ENCODE data around the gene ANGPTL8. TPM values are rescaled to one million over a fixed set of nuclear protein-coding genes. Genes with fewer than 3 reads are reported as not detected.
A peak's percentile ranks its signal among the peaks of the same experiment; 100 is the strongest.

The ANGPTL8 gene
- total and polyA plus RNA-seq, 2 of the 13 experiments (the other 11 are each of a cell fraction or from before 2014, with no cell fraction given) = 27.3 to 243 TPM

GRCh38 chr19:11261971-11262839 is 22.8 kb downstream of the ANGPTL8 start, which contains the start of gene DOCK6 (continued):
- TF ChIP-seq, protein P1, sequence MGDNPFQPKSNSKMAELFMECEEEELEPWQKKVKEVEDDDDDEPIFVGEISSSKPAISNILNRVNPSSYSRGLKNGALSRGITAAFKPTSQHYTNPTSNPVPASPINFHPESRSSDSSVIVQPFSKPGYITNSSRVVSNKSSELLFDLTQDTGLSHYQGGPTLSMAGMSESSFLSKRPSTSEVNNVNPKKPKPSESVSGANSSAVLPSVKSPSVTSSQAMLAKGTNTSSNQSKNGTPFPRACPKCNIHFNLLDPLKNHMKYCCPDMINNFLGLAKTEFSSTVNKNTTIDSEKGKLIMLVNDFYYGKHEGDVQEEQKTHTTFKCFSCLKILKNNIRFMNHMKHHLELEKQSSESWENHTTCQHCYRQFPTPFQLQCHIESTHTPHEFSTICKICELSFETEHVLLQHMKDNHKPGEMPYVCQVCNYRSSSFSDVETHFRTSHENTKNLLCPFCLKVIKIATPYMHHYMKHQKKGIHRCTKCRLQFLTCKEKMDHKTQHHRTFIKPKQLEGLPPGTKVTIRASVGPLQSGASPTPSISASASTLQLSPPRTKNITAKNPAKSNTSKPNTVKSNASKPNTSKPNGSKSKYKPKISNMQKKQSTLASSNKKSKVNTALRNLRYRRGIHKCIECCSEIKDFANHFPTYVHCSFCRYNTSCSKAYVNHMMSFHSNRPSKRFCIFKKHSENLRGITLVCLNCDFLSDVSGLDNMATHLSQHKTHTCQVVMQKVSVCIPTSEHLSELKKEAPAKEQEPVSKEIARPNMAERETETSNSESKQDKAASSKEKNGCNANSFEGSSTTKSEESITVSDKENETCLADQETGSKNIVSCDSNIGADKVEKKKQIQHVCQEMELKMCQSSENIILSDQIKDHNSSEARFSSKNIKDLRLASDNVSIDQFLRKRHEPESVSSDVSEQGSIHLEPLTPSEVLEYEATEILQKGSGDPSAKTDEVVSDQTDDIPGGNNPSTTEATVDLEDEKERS (CRISPR knock-in tag; IDR thresholded peaks at IDR 0.05) = no peak
- TF ChIP-seq NPAS2 (CRISPR knock-in tag; IDR thresholded peaks at IDR 0.05; ENCODE audit: borderline replicate concordance) (no peak), SP1 (IDR thresholded peaks at IDR 0.05) (no peak), SP1 (CRISPR knock-in tag; IDR thresholded peaks at IDR 0.05) (0 out of 2 replicates have a peak, but pooled peaks have one; percentile 46), RAD51 (IDR thresholded peaks at IDR 0.05; ENCODE audit: borderline replicate concordance) (no peak), HDAC2 (CRISPR knock-in tag; IDR thresholded peaks at IDR 0.05) (0 out of 2 replicates have a peak, but pooled peaks have one; percentile 19), ARID4A (CRISPR knock-in tag; IDR thresholded peaks at IDR 0.05; ENCODE audit: borderline replicate concordance) (peak; percentile 41; the same call in 1 of the 2 replicates), ZNF550 (CRISPR knock-in tag; IDR thresholded peaks at IDR 0.05; ENCODE audit: borderline replicate concordance) (no peak), KDM6A (CRISPR knock-in tag; IDR thresholded peaks at IDR 0.05; ENCODE audit: low read depth) (no peak), REPIN1 (CRISPR knock-in tag; IDR thresholded peaks at IDR 0.05; ENCODE audit: borderline replicate concordance, low read depth) (no peak), KDM2A (CRISPR knock-in tag; IDR thresholded peaks at IDR 0.05; ENCODE audit: borderline replicate concordance, low read depth) (no peak), NKX3-1 (CRISPR knock-in tag; IDR thresholded peaks at IDR 0.05) (no peak), RFXANK (CRISPR knock-in tag; IDR thresholded peaks at IDR 0.05) (no peak), EED (CRISPR knock-in tag; IDR thresholded peaks at IDR 0.05) (no peak)
- TF ChIP-seq, protein P2, sequence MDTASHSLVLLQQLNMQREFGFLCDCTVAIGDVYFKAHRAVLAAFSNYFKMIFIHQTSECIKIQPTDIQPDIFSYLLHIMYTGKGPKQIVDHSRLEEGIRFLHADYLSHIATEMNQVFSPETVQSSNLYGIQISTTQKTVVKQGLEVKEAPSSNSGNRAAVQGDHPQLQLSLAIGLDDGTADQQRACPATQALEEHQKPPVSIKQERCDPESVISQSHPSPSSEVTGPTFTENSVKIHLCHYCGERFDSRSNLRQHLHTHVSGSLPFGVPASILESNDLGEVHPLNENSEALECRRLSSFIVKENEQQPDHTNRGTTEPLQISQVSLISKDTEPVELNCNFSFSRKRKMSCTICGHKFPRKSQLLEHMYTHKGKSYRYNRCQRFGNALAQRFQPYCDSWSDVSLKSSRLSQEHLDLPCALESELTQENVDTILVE (CRISPR knock-in tag; IDR thresholded peaks at IDR 0.05) = no peak
- TF ChIP-seq, protein P3, sequence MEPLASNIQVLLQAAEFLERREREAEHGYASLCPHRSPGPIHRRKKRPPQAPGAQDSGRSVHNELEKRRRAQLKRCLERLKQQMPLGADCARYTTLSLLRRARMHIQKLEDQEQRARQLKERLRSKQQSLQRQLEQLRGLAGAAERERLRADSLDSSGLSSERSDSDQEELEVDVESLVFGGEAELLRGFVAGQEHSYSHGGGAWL (CRISPR knock-in tag; IDR thresholded peaks at IDR 0.05) = no peak
- TF ChIP-seq, protein P4, sequence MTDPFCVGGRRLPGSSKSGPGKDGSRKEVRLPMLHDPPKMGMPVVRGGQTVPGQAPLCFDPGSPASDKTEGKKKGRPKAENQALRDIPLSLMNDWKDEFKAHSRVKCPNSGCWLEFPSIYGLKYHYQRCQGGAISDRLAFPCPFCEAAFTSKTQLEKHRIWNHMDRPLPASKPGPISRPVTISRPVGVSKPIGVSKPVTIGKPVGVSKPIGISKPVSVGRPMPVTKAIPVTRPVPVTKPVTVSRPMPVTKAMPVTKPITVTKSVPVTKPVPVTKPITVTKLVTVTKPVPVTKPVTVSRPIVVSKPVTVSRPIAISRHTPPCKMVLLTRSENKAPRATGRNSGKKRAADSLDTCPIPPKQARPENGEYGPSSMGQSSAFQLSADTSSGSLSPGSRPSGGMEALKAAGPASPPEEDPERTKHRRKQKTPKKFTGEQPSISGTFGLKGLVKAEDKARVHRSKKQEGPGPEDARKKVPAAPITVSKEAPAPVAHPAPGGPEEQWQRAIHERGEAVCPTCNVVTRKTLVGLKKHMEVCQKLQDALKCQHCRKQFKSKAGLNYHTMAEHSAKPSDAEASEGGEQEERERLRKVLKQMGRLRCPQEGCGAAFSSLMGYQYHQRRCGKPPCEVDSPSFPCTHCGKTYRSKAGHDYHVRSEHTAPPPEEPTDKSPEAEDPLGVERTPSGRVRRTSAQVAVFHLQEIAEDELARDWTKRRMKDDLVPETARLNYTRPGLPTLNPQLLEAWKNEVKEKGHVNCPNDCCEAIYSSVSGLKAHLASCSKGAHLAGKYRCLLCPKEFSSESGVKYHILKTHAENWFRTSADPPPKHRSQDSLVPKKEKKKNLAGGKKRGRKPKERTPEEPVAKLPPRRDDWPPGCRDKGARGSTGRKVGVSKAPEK (CRISPR knock-in tag; IDR thresholded peaks at IDR 0.05; ENCODE audit: borderline replicate concordance) = no peak

All from HepG2 (cell line).